GM18505 (cell line): Measurements from ENCODE around the gene RACK1.

Source experiments
- ATAC-seq: cut with Tn5 transposase; IDR thresholded peaks from one replicate; pipeline ENCODE4 v1.9.1; 2021; ENCODE audit not compliant: unreplicated experiment
- POLR2A ChIP-seq: IDR thresholded peaks from 4 replicates; pipeline ENCODE4 v1.6.1; 2011; ENCODE audit warnings: borderline replicate concordance; ENCODE audit not compliant: insufficient read depth, insufficient read length; ENCODE audit errors: extremely low read depth

Gene RACK1

GRCh38 chr5:181245427-181246275 is 1.9 kb upstream of the RACK1 start:
- ATAC-seq: no peak
- TF ChIP-seq POLR2A: no peak

GRCh38 chr5:181243018-181243563 is 615 bp downstream of the RACK1 start:
- no peak for TF ChIP-seq POLR2A
- ATAC-seq: no peak

- TF ChIP-seq POLR2A: no peak
- ATAC-seq: no peak
Observed at GRCh38 chr5:181242031-181242451, 1.7 kb downstream of the RACK1 start.

GRCh38 chr5:181241393-181241975 is 2.2 kb downstream of the RACK1 start:
- ATAC-seq: no peak
- no peak for TF ChIP-seq POLR2A

GRCh38 chr5:181239062-181239663 is 4.5 kb downstream of the RACK1 start:
- no peak for TF ChIP-seq POLR2A
- no peak for ATAC-seq

GRCh38 chr5:181237729-181238385 is 5.8 kb downstream of the RACK1 start:
- TF ChIP-seq POLR2A: peak; percentile 18
- ATAC-seq: no peak

- no peak for ATAC-seq
- no peak for TF ChIP-seq POLR2A
Observed at GRCh38 chr5:181236954-181237641, 6.6 kb downstream of the RACK1 start.

- no peak for ATAC-seq
- TF ChIP-seq POLR2A: no peak
Observed at GRCh38 chr5:181236471-181236870, 7.2 kb downstream of the RACK1 start.

GRCh38 chr5:181235689-181236366 is 7.9 kb downstream of the RACK1 start:
- no peak for ATAC-seq
- peak; percentile 9 for TF ChIP-seq POLR2A

GRCh38 chr5:181235323-181235688 is 8.4 kb downstream of the RACK1 start:
- no peak for ATAC-seq
- TF ChIP-seq POLR2A: peak; percentile 2

- no peak for ATAC-seq
- TF ChIP-seq POLR2A: no peak
Observed at GRCh38 chr5:181234455-181235306, 9.0 kb downstream of the RACK1 start.
